Stimulated activated CD8-positive, alpha-beta memory T cell treated with anti-CD3 and anti-CD28 coated beads, Interleukin-12 subunit alpha, Interleukin-12 subunit beta, amount 100 ng/mL, for 24 hours (primary cell): ENCODE measurements around the gene ZAP70.

Experiments
- DNase-seq: peaks from one replicate; pipeline ENCODE4 v3.0.0-alpha.2; 2020; ENCODE audit errors: extremely low read depth

The ZAP70 gene

GRCh38 chr2:97733341-97734035, 20.1 kb downstream of the ZAP70 start:
- no peak for DNase-seq

GRCh38 chr2:97734061-97735051, 21.0 kb downstream of the ZAP70 start:
- DNase-seq = no peak

GRCh38 chr2:97735161-97735561, 21.8 kb downstream of the ZAP70 start:
- no peak for DNase-seq

DNA sequence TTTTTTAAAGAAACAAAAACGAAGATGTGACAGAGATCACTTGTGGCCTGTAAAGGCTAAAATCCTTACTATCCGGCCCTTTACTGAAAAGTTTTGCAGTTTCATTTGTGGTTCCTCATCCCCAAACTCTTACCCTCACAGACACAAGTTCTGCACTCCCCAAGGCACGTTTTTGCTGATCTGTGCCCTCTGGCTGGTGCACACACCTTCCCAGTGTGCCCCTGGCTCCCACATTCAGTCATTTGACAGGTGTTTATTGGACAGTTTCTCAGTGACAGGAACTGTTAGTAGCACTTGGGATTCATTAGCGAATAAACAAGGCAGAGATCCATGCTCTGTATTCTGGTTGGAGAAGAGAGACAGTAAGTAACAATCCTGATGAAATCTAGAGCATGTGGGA, 22.8 kb downstream of the ZAP70 start:
- no peak for DNase-seq

GRCh38 chr2:97736608-97737330, 23.4 kb downstream of the ZAP70 start:
- no peak for DNase-seq

DNA sequence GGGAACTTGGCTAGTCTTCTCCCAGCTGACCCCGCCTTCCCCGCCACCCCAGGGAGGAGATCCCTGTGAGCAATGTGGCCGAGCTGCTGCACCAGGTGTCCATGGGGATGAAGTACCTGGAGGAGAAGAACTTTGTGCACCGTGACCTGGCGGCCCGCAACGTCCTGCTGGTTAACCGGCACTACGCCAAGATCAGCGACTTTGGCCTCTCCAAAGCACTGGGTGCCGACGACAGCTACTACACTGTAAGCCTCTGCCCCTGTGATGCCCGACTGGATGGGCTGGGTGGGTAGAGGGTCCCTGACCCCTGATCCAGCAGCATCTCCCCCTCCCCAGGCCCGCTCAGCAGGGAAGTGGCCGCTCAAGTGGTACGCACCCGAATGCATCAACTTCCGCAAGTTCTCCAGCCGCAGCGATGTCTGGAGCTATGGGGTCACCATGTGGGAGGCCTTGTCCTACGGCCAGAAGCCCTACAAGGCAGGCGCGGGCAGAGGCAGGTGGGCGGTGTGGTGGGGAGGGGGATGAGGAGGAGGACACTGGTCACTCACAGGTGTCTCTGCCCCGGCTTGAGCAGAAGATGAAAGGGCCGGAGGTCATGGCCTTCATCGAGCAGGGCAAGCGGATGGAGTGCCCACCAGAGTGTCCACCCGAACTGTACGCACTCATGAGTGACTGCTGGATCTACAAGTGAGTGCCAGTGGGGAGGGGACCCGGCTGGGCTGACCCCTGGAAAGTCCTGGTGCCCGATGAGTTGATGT, 24.2 kb downstream of the ZAP70 start:
- DNase-seq = no peak

GRCh38 chr2:97738179-97739019, 25.0 kb downstream of the ZAP70 start:
- no peak for DNase-seq

DNA sequence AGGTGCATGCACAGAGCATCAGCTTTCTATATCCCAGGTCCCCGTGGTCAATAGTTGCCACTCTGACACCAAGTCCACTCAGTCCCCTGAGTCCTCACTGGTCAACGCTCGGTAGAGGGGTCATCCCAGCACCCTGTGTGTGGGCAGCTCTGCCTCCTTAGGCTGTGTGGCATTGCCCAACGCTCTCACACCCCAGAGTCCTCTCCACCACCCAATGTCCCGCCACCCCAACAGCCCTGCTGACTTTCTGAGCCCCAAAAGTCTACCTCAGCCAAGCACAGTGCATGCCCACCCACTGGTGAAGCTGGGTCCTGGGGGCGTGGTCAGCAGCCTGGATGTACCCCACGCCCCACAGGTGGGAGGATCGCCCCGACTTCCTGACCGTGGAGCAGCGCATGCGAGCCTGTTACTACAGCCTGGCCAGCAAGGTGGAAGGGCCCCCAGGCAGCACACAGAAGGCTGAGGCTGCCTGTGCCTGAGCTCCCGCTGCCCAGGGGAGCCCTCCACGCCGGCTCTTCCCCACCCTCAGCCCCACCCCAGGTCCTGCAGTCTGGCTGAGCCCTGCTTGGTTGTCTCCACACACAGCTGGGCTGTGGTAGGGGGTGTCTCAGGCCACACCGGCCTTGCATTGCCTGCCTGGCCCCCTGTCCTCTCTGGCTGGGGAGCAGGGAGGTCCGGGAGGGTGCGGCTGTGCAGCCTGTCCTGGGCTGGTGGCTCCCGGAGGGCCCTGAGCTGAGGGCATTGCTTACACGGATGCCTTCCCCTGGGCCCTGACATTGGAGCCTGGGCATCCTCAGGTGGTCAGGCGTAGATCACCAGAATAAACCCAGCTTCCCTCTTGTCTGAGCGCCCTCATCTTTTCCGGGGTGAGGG, 25.9 kb downstream of the ZAP70 start:
- DNase-seq = no peak

DNA sequence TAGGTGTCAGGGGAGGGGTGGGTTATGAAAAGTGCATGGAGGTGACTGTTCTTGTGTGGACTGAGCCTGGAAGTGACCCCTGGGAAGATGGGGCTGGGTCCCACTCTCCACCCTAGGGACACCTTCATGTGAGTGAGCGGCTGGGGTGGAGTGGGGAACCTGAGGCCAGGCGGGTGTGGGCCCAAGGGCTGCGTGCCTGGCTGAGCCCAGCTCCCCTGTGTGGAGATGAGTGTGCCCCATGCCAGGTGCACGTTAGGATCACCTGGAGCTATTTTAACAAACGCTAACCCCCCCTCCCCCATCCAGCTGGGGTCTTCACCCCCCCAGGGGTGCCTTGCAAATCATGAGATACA, 26.5 kb downstream of the ZAP70 start:
- no peak for DNase-seq

DNA sequence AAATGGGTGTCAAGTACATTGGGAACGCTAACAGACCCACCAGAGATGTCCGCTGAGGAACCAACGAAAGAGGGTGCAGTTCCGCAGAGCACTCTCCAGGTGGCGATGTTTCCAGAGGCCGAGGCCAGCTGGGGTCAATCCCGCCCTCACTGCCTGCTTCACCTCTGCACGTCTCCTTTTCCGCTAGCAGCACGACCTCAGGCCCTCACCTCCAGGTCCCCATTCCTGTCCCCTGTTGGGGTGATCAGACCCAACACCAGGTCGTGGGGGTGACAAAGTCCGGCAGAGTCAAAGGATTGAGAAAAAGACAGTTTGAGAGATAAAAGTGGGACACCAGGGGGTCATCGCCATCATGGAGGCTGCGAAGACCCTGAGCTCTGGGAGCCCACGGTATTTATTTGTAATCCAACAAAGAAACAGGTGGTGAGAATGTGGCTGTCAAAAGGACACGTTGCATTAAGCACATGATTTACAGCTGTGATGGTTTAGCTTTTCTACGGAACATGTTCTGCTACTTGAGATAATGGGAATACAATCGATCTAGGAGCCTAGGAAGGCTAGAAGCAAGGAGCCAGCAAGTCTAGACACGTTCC, 27.3 kb downstream of the ZAP70 start:
- no peak for DNase-seq

GRCh38 chr2:97741251-97741650, 27.9 kb downstream of the ZAP70 start:
- no peak for DNase-seq

GRCh38 chr2:97741686-97742085, 28.3 kb downstream of the ZAP70 start:
- no peak for DNase-seq

DNA sequence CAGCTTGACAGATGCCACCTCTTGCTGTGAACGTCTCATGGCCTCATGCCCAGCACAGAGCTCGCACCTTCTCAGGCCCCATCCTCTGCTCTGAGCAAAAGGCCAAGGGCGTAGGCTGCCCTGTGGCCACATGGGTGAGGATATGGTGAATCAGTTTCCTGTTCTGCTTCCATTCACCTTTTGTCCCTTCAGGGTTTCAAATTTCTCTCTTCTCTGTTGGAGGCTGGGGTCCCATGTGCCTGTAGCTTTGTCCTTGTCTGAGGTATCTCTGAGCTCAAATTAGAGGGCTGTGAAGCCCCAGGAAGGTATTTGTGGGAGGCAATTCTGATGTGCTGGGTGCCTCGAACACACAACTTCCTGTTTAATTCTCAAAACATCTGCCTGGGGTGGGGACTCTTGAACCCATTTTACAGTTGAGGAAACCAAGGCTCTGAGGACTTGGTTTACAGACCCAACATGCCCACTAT, 29.0 kb downstream of the ZAP70 start:
- DNase-seq = no peak

DNA sequence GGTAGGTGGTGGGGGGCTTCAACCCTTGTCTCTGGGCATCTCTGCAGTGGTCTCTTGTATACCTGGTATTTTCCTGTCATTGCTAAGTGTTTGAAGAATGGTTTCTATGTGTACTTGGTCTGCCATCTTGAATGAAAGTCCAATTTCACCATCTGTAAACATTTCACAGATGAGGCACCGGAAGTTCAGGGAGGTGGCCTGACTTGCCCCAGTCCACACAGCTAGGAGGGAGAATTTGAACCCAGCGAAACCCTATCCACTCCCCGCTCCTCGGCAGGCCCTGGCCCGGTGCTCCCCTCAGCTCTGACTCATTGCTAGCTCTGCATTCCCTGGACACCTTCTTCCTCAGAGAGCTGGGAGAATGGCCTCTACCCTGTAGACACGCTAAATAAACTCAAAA, 30.5 kb downstream of the ZAP70 start:
- DNase-seq = no peak

DNA sequence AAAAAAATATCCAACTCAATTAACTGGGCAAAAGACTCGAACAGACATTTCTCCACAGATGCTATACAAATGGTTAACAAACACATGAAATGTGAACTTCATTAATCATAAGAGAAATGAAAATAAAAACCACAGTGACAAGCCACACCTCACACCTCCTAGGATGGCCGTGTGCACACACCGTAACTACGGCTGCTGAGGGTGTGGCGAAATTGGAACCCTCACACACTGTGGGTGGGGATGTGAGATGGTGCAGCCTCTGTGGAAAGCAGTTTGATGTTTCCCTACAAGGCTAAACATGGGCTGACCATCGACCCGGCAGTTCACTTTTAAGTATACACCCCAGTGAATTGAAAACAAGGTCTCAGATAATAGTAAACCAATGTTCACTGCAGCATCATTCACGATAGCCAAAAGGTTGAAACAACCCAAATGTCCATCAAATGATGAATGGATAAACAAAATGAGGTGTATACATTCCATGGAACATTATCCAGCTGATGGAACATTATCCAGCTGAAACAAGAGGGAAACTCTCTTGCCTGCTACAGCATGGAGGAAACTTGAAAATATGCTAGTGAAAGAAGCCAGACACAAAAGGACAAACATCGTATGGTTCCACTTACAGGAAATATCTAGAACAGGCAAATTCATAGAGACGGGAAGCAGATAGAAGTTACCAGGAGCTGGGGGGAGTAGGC, 32.2 kb downstream of the ZAP70 start:
- no peak for DNase-seq

GRCh38 chr2:97747285-97747684, 33.9 kb downstream of the ZAP70 start:
- DNase-seq = no peak

- no peak for DNase-seq
These were observed 34.3 kb downstream of the ZAP70 start for GRCh38 chr2:97747716-97748115.

DNA sequence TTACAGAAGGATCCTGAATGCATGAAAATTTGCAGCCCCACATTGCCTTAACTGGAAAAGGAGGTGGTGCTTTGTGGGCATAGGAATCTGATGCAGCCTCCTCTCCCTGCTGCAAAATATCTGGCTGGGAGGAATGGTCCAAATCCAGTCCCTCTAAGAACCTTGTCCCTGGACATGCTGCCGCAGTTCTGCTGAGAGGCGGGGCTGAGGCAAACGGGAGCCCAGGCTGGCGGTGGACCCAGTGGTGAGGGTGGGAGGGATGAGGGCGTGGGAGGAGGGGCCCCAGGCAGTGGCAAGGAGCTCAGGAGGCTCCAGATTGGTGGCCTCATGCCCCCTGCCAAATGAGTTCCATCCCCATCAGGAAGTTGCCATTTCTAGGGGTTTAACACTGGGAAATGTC, 36.2 kb downstream of the ZAP70 start:
- DNase-seq = no peak

DNA sequence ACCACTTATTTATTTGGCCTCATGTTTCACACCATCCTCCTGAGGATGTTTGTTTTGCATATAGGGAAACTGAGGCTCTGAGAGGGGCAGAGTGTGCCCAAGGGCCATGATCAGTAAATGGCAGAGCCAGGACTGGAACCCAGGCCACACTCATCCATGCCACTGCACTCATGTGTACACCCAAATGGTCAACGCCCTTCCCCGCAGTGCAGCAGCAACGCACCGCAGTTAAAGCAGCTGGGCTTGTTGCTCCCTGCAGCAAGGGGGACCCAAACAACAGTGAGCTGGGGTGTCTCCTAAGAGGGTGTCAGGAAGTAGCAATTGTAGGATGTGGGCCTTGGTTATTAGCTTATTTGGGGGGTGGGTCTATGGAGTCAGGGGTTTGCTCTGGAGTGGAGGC, 36.6 kb downstream of the ZAP70 start:
- no peak for DNase-seq
